Transverse colon (tissue), 4 donors: Measurements from ENCODE around the gene FAM20C. TPM values are rescaled to one million over a fixed set of nuclear protein-coding genes. Genes with fewer than 3 reads are reported as not detected.

Experiments used
- DNase-seq: peaks from one replicate; pipeline ENCODE4 v3.0.0-alpha.2; 2019
- H3K27ac ChIP-seq, 4 donors: fragments of 200-600 bp; sonication (generic); 2 replicates each; pipeline ENCODE4 v1.5.1; 2016 to 2018; ENCODE audit warnings: inconsistent platforms in 4 of 4
- H3K27me3 ChIP-seq: fragments of 200-600 bp; sonication (generic); 2 replicates; pipeline ENCODE4 v1.5.1; 2017; ENCODE audit warnings: inconsistent platforms
- H3K36me3 ChIP-seq, 4 donors: fragments of 200-600 bp; sonication (generic); 2 replicates each; pipeline ENCODE4 v1.5.1; 2017 to 2019; ENCODE audit warnings: inconsistent platforms in 4 of 4
- H3K4me1 ChIP-seq, 4 donors: fragments of 200-600 bp; sonication (generic); 2 replicates each; pipeline ENCODE4 v1.5.1; 2017 to 2020; ENCODE audit warnings: inconsistent platforms in 4 of 4
- H3K4me3 ChIP-seq, 4 donors: fragments of 200-600 bp; sonication (generic); 1 replicate in 1 of 4; 2 replicates in 3 of 4; pipeline versions ENCODE4 v1.5.1 to v1.6.1; 2017 to 2019; ENCODE audit warnings: inconsistent platforms in 4 of 4
- H3K9me3 ChIP-seq, 2 donors: fragments of 200-600 bp; sonication (generic); 2 replicates each; pipeline ENCODE4 v1.5.1; 2017 to 2019; ENCODE audit warnings: inconsistent platforms in 2 of 2
- CTCF ChIP-seq, 5 experiments: fragments of 200-600 bp in 3 of 5; fragments of 450-650 bp in 2 of 5; sonication (generic) in 3 of 5; IDR thresholded peaks; 1 replicate in 2 of 5; 2 replicates in 3 of 5; pipeline ENCODE4 v1.5.1; 2016 to 2017; ENCODE audit warnings: antibody characterized with exemption in 5 of 5, inconsistent platforms in 3 of 5, mild to moderate bottlenecking in 2 of 5, moderate library complexity in 1 of 5
- EP300 ChIP-seq: sonication (generic); formaldehyde crosslinking; IDR thresholded peaks from one replicate; pipeline ENCODE4 v1.6.1; 2017; ENCODE audit warnings: antibody characterized with exemption, low read depth
- POLR2A ChIP-seq: fragments of 450-650 bp; IDR thresholded peaks from one replicate; pipeline ENCODE4 v1.6.1; 2016; ENCODE audit warnings: antibody characterized with exemption, mild to moderate bottlenecking, moderate library complexity
- POLR2AphosphoS5 ChIP-seq, 3 donors: sonication (generic); formaldehyde crosslinking; IDR thresholded peaks; one replicate each; pipeline ENCODE4 v1.6.1; 2016; ENCODE audit warnings: antibody characterized with exemption in 3 of 3
- WGBS, 2 donors: methylation state at CpG; one replicate each; pipeline ENCODE4 v1.1.5; 2018; ENCODE audit warnings: low coverage in 1 of 2; 5-methylcytosine and 5-hydroxymethylcytosine counted together
- in situ Hi-C, 4 donors: fragments of 200-750 bp; cut with MboI; loops; one replicate each; pipeline versions ENCODE4 v1.15.0 to v1.15.1; 2017; ENCODE audit warnings: low sequenced_read_pairs in 3 of 4, low pct_ligation_motif_present in 1 of 4, low pct_unique_long_range_greater_than_20kb in 1 of 4
- intact Hi-C: fragments of 100-400 bp; cut with DNase I; formaldehyde crosslinking; loops from one replicate; pipeline ENCODE4 v1.15.1; 2023; ENCODE audit warnings: low total_unique reads
- total RNA-seq, 4 donors: library from RNA; depleted of rRNA; stranded (reverse); fragments of >200 nt; gene quantifications; one replicate each; pipeline ENCODE4 v1.1.0, GENCODE V29; 2016

FAM20C gene
- total RNA-seq, 4 donors from 2014 or later: 10.5 to 62.3 (median 23.5) TPM

- TF ChIP-seq POLR2AphosphoS5 (IDR thresholded peaks at IDR 0.05) (no peak), EP300 (no peak), CTCF (IDR thresholded peaks at IDR 0.05) (no peak), POLR2A (no peak)
- 79 to 80% methylated on average over 2 to 20 of the region's 27 CpGs for WGBS, 2 donors
- no peak for DNase-seq
- in situ Hi-C loops (no loop called here), intact Hi-C loops (no loop called here)
- H3K4me1 ChIP-seq: peaks cover 8 to 23% (median 13%) of the 10 kb centered on the region in 4 donors
- H3K27ac ChIP-seq: no peak overlapping the region
- no peaks in the 10 kb centered on the region for H3K9me3 ChIP-seq
- H3K27me3 ChIP-seq: peaks cover 10% of the 10 kb centered on the region
- H3K4me3 ChIP-seq: no peak overlapping the region
- H3K36me3 ChIP-seq: no peaks in the 10 kb centered on the region
These were observed 31.2 kb upstream of the FAM20C start for GRCh38 chr7:160958-161725.

GRCh38 chr7:162632-163297 is 29.6 kb upstream of the FAM20C start:
- in situ Hi-C loops (no loop called here), intact Hi-C loops (no loop called here)
- Histone ChIP-seq H3K27ac (no peak overlapping the region), H3K36me3 (no peaks in the 10 kb centered on the region), H3K9me3 (no peaks in the 10 kb centered on the region), H3K4me1 (peaks cover 8 to 30% (median 13%) of the 10 kb centered on the region in 4 donors), H3K4me3 (no peak overlapping the region), H3K27me3 (peaks cover 12% of the 10 kb centered on the region)
- DNase-seq: no peak
- no peak for TF ChIP-seq CTCF (IDR thresholded peaks at IDR 0.05)
- whole genome bisulfite sequencing, 2 donors: 80 to 100% methylated on average over 3 to 21 of the region's 21 CpGs

- in situ Hi-C loops: no loop called here
- DNase-seq: no peak
- H3K4me1 ChIP-seq: peaks cover 8 to 30% (median 13%) of the 10 kb centered on the region in 4 donors
- H3K27ac ChIP-seq: no peak overlapping the region
- no peaks in the 10 kb centered on the region for H3K36me3 ChIP-seq
- H3K9me3 ChIP-seq: no peaks in the 10 kb centered on the region
- no peak for TF ChIP-seq POLR2A
- TF ChIP-seq POLR2AphosphoS5 (IDR thresholded peaks at IDR 0.05): no peak
- no peak for TF ChIP-seq EP300
- TF ChIP-seq CTCF (IDR thresholded peaks at IDR 0.05): no peak
- no peak overlapping the region for H3K4me3 ChIP-seq
- 73 to 94% methylated on average over 2 to 12 of the region's 12 CpGs for WGBS, 2 donors
- intact Hi-C loops: no loop called here
- peaks cover 12% of the 10 kb centered on the region for H3K27me3 ChIP-seq
These were observed 29.1 kb upstream of the FAM20C start for GRCh38 chr7:163298-163695.

GRCh38 chr7:163971-164881 is 28.1 kb upstream of the FAM20C start:
- 75% methylated on average over 34 of the region's 34 CpGs; no CpG with 5 or more reads in 1 of the 2 donors for WGBS, 2 donors
- no peaks in the 10 kb centered on the region for H3K36me3 ChIP-seq

More at GRCh38 chr7:163971-164881, 28.1 kb upstream of the FAM20C start:
- TF ChIP-seq POLR2AphosphoS5 (IDR thresholded peaks at IDR 0.05): no peak
- TF ChIP-seq EP300: no peak
- no peak for TF ChIP-seq CTCF (IDR thresholded peaks at IDR 0.05)
- TF ChIP-seq POLR2A: no peak
- Histone ChIP-seq H3K27ac (no peak overlapping the region), H3K27me3 (peaks cover 12% of the 10 kb centered on the region), H3K9me3 (no peaks in the 10 kb centered on the region), H3K4me1 (peaks cover 8 to 30% (median 13%) of the 10 kb centered on the region in 4 donors), H3K4me3 (no peak overlapping the region)
- DNase-seq: no peak
- in situ Hi-C loops: no loop called here
- intact Hi-C loops: no loop called here
